Measurements from ENCODE around the gene MAPK13.

MAPK13 gene

DNA sequence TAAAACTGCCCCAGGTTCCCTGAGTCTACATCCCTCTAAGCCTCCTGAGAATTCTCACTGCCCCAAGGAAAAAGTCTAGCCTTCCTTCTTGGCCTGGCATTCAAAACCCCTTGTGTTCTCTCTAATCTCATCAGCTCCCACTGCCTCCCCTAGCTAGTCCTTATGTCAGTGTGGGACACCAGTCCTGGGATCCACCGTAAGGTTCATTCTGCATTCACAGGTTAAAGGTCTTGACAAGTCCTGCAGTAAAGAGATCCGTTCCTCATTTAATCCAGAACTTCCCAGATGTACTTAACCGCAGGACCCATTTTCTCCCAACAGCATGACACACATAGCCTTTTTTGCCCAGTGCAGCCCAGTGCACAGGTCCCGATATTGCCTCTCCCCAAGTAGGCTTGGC, 11.6 kb downstream of the MAPK13 start:
- TF ChIP-seq, protein P1, sequence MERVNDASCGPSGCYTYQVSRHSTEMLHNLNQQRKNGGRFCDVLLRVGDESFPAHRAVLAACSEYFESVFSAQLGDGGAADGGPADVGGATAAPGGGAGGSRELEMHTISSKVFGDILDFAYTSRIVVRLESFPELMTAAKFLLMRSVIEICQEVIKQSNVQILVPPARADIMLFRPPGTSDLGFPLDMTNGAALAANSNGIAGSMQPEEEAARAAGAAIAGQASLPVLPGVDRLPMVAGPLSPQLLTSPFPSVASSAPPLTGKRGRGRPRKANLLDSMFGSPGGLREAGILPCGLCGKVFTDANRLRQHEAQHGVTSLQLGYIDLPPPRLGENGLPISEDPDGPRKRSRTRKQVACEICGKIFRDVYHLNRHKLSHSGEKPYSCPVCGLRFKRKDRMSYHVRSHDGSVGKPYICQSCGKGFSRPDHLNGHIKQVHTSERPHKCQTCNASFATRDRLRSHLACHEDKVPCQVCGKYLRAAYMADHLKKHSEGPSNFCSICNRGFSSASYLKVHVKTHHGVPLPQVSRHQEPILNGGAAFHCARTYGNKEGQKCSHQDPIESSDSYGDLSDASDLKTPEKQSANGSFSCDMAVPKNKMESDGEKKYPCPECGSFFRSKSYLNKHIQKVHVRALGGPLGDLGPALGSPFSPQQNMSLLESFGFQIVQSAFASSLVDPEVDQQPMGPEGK (CRISPR knock-in tag; IDR thresholded peaks at IDR 0.05; ENCODE audit: borderline replicate concordance) = no peak
- TF ChIP-seq BACH2 (CRISPR knock-in tag; IDR thresholded peaks at IDR 0.05; ENCODE audit: borderline replicate concordance) = no peak
- TF ChIP-seq ZFP3 (CRISPR knock-in tag; IDR thresholded peaks at IDR 0.05) = no peak
- no peak for TF ChIP-seq SNAI2 (CRISPR knock-in tag; IDR thresholded peaks at IDR 0.05)
- TF ChIP-seq, protein P2, sequence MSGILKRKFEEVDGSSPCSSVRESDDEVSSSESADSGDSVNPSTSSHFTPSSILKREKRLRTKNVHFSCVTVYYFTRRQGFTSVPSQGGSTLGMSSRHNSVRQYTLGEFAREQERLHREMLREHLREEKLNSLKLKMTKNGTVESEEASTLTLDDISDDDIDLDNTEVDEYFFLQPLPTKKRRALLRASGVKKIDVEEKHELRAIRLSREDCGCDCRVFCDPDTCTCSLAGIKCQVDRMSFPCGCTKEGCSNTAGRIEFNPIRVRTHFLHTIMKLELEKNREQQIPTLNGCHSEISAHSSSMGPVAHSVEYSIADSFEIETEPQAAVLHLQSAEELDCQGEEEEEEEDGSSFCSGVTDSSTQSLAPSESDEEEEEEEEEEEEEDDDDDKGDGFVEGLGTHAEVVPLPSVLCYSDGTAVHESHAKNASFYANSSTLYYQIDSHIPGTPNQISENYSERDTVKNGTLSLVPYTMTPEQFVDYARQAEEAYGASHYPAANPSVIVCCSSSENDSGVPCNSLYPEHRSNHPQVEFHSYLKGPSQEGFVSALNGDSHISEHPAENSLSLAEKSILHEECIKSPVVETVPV (CRISPR knock-in tag; IDR thresholded peaks at IDR 0.05) = no peak
- TF ChIP-seq TCF4 (CRISPR knock-in tag; IDR thresholded peaks at IDR 0.05; ENCODE audit: borderline replicate concordance) = no peak
- TF ChIP-seq ESRRG (CRISPR knock-in tag; IDR thresholded peaks at IDR 0.05) = no peak
- TF ChIP-seq ZNF8 (CRISPR knock-in tag; IDR thresholded peaks at IDR 0.05) = no peak
- no peak for TF ChIP-seq ZNF70 (CRISPR knock-in tag; IDR thresholded peaks at IDR 0.05)
- no peak for TF ChIP-seq TOX (CRISPR knock-in tag; IDR thresholded peaks at IDR 0.05; ENCODE audit: borderline replicate concordance)
- ATAC-seq = no peak

DNA sequence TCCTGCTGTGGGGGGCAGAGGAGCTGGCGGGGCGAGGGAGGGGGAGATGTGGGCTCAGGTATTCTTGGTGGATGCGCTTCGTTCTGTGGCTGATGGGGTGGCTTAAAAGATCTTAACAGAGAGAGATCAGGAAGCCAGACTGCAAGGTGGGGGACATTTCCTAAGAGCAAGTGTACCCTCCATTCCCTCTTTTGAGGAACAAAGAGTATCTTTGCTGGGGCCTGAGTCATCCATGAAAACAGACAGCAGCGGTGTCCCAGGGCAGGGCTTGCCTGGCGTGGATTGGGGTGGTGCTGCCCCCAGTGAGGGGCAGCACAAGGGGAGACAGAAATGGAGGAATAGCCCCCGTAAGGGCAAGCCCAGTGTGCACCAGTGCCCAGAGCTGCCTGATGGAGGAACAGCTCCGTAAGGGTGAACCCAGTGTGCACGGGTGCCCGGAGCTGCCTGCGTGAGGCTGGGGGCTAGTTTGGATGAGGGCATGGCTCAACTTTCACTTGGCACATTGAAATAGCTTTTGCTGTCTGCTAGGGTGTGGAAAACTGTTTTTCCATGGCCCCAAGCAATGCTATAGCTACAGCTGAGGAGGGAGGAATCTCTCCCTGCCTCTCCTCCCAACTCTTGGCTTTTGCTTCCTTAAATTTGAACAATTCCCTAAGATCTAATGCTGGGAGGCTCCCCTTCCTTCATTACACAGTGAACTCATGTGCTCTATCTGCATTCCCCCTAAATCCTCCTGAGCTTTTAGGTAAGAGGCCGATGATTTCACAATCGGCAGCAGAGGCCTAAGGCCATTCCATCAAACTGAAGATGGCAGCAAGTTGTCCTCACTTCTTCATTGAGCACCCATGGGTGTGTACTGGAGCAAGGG, 12.9 kb downstream of the MAPK13 start:
- TF ChIP-seq TOX (CRISPR knock-in tag; IDR thresholded peaks at IDR 0.05; ENCODE audit: borderline replicate concordance) (no peak), ZFP3 (CRISPR knock-in tag; IDR thresholded peaks at IDR 0.05) (no peak), SNAI2 (CRISPR knock-in tag; IDR thresholded peaks at IDR 0.05) (no peak), ISL1 (CRISPR knock-in tag; IDR thresholded peaks at IDR 0.05) (no peak), ZNF70 (CRISPR knock-in tag; IDR thresholded peaks at IDR 0.05) (no peak), ZNF8 (CRISPR knock-in tag; IDR thresholded peaks at IDR 0.05) (no peak), CSDC2 (CRISPR knock-in tag; IDR thresholded peaks at IDR 0.05) (no peak), ZC3H10 (CRISPR knock-in tag; IDR thresholded peaks at IDR 0.05) (no peak), RARB (CRISPR knock-in tag; IDR thresholded peaks at IDR 0.05) (no peak), PPARA (CRISPR knock-in tag; IDR thresholded peaks at IDR 0.05; ENCODE audit: borderline replicate concordance) (no peak)
- TF ChIP-seq, protein P2 (CRISPR knock-in tag; IDR thresholded peaks at IDR 0.05) = no peak
- TF ChIP-seq, protein P3, sequence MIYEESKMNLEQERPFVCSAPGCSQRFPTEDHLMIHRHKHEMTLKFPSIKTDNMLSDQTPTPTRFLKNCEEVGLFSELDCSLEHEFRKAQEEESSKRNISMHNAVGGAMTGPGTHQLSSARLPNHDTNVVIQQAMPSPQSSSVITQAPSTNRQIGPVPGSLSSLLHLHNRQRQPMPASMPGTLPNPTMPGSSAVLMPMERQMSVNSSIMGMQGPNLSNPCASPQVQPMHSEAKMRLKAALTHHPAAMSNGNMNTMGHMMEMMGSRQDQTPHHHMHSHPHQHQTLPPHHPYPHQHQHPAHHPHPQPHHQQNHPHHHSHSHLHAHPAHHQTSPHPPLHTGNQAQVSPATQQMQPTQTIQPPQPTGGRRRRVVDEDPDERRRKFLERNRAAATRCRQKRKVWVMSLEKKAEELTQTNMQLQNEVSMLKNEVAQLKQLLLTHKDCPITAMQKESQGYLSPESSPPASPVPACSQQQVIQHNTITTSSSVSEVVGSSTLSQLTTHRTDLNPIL (CRISPR knock-in tag; IDR thresholded peaks at IDR 0.05; ENCODE audit: low read depth) = no peak
- ATAC-seq = no peak

DNA sequence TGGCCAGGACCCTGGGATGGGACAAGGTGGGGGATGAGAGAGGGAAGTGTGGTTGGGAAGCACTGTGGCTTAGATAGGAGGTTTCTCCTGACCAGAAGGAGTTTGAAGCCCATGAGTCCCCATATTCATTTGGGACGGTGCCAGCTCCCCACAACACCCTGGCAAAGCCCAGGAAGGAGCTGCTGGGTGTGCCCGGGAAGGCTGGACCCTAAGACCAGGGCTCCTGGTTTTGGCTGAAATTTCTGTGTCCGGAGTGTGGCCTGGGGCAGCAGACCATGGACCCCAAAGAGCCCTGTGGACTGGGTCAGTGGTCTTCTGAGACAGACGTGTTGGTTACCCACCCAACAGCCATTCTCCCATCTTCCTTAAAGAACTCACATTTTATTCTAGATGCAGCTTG, 15.2 kb downstream of the MAPK13 start:
- no peak for ATAC-seq
- no peak for TF ChIP-seq ZNF8 (CRISPR knock-in tag; IDR thresholded peaks at IDR 0.05)
- TF ChIP-seq ZFP3 (CRISPR knock-in tag; IDR thresholded peaks at IDR 0.05) = no peak
- no peak for TF ChIP-seq ZNF70 (CRISPR knock-in tag; IDR thresholded peaks at IDR 0.05)
- no peak for TF ChIP-seq TOX (CRISPR knock-in tag; IDR thresholded peaks at IDR 0.05; ENCODE audit: borderline replicate concordance)
- TF ChIP-seq TCF4 (CRISPR knock-in tag; IDR thresholded peaks at IDR 0.05; ENCODE audit: borderline replicate concordance) = no peak
- TF ChIP-seq, protein P2 (CRISPR knock-in tag; IDR thresholded peaks at IDR 0.05) = no peak
- TF ChIP-seq, protein P1 (CRISPR knock-in tag; IDR thresholded peaks at IDR 0.05; ENCODE audit: borderline replicate concordance) = no peak
- TF ChIP-seq ARNTL (CRISPR knock-in tag; IDR thresholded peaks at IDR 0.05; ENCODE audit: borderline replicate concordance, low read depth) = no peak
- TF ChIP-seq ZC3H10 (CRISPR knock-in tag; IDR thresholded peaks at IDR 0.05) = no peak
- no peak for TF ChIP-seq GLIS3 (CRISPR knock-in tag; IDR thresholded peaks at IDR 0.05)
- TF ChIP-seq PPARA (CRISPR knock-in tag; IDR thresholded peaks at IDR 0.05; ENCODE audit: borderline replicate concordance) = no peak
- TF ChIP-seq SNAI2 (CRISPR knock-in tag; IDR thresholded peaks at IDR 0.05) = no peak
- TF ChIP-seq ZFP30 (CRISPR knock-in tag; IDR thresholded peaks at IDR 0.05) = no peak
- no peak for TF ChIP-seq ESRRG (CRISPR knock-in tag; IDR thresholded peaks at IDR 0.05)
- TF ChIP-seq CSDC2 (CRISPR knock-in tag; IDR thresholded peaks at IDR 0.05) = no peak
- TF ChIP-seq, protein P4, sequence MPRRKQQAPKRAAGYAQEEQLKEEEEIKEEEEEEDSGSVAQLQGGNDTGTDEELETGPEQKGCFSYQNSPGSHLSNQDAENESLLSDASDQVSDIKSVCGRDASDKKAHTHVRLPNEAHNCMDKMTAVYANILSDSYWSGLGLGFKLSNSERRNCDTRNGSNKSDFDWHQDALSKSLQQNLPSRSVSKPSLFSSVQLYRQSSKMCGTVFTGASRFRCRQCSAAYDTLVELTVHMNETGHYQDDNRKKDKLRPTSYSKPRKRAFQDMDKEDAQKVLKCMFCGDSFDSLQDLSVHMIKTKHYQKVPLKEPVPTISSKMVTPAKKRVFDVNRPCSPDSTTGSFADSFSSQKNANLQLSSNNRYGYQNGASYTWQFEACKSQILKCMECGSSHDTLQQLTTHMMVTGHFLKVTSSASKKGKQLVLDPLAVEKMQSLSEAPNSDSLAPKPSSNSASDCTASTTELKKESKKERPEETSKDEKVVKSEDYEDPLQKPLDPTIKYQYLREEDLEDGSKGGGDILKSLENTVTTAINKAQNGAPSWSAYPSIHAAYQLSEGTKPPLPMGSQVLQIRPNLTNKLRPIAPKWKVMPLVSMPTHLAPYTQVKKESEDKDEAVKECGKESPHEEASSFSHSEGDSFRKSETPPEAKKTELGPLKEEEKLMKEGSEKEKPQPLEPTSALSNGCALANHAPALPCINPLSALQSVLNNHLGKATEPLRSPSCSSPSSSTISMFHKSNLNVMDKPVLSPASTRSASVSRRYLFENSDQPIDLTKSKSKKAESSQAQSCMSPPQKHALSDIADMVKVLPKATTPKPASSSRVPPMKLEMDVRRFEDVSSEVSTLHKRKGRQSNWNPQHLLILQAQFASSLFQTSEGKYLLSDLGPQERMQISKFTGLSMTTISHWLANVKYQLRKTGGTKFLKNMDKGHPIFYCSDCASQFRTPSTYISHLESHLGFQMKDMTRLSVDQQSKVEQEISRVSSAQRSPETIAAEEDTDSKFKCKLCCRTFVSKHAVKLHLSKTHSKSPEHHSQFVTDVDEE (CRISPR knock-in tag; IDR thresholded peaks at IDR 0.05) = no peak

All from SK-N-SH treated with all-trans-retinoic acid at 6 μM for 48 hours (cell line).